BE2C (cell line): ENCODE data around the gene NEIL1.
"Not testable (repeated sequence)": the region's sequence is repeated elsewhere in the genome, so short reads cannot be mapped to it uniquely, and the experiment has no call there.

ENCODE experiments used
- DNase-seq: peaks from one replicate; pipeline ENCODE4 v3.0.0-alpha.2; 2020
- H3K27me3 ChIP-seq: fragments of 250-450 bp; sonication (Bioruptor Pico); 2 replicates; pipeline ENCODE4 v1.5.1; 2020; ENCODE audit warnings: mild to moderate bottlenecking
- H3K36me3 ChIP-seq: fragments of 250-450 bp; sonication (Bioruptor Pico); 2 replicates; pipeline ENCODE4 v1.5.1; 2020; ENCODE audit warnings: mild to moderate bottlenecking
- H3K4me1 ChIP-seq: fragments of 250-450 bp; sonication (Bioruptor Pico); 2 replicates; pipeline ENCODE4 v1.5.1; 2020
- H3K4me3 ChIP-seq: 2 replicates; pipeline ENCODE4 v1.5.1; 2011; ENCODE audit warnings: low read depth, low read length
- H3K9me3 ChIP-seq: fragments of 250-450 bp; sonication (Bioruptor Pico); 2 replicates; pipeline ENCODE4 v1.5.1; 2020
- CTCF ChIP-seq: IDR thresholded peaks from 2 replicates; pipeline ENCODE4 v1.5.1; 2012; ENCODE audit warnings: mild to moderate bottlenecking, low read depth, low read length

NEIL1 gene

GRCh38 chr15:75321711-75322110, 25.1 kb upstream of the NEIL1 start:
- no peak for TF ChIP-seq CTCF
- Histone ChIP-seq H3K27me3 (no peaks in the 10 kb centered on the region), H3K9me3 (no peaks in the 10 kb centered on the region), H3K36me3 (no peaks in the 10 kb centered on the region), H3K4me1 (no peaks in the 10 kb centered on the region), H3K4me3 (no peak overlapping the region)
- no peak for DNase-seq

- H3K4me1 ChIP-seq = no peaks in the 10 kb centered on the region
- H3K4me3 ChIP-seq = no peak overlapping the region
- no peaks in the 10 kb centered on the region for H3K36me3 ChIP-seq
- no peak for DNase-seq
- no peaks in the 10 kb centered on the region for H3K9me3 ChIP-seq
- no peaks in the 10 kb centered on the region for H3K27me3 ChIP-seq
- no peak for TF ChIP-seq CTCF
These were observed 20.9 kb upstream of the NEIL1 start for GRCh38 chr15:75325922-75326321.

- no peaks in the 10 kb centered on the region for H3K4me1 ChIP-seq
- H3K36me3 ChIP-seq = no peaks in the 10 kb centered on the region
- no peaks in the 10 kb centered on the region for H3K27me3 ChIP-seq
- DNase-seq = no peak
- TF ChIP-seq CTCF = no peak
- no peak overlapping the region for H3K4me3 ChIP-seq
- H3K9me3 ChIP-seq = no peaks in the 10 kb centered on the region
These were observed 19.8 kb upstream of the NEIL1 start for GRCh38 chr15:75327005-75327404.

GRCh38 chr15:75327491-75327890, 19.3 kb upstream of the NEIL1 start:
- Histone ChIP-seq H3K4me1 (no peaks in the 10 kb centered on the region), H3K36me3 (no peaks in the 10 kb centered on the region), H3K27me3 (no peaks in the 10 kb centered on the region), H3K9me3 (no peaks in the 10 kb centered on the region), H3K4me3 (no peak overlapping the region)
- DNase-seq = no peak
- no peak for TF ChIP-seq CTCF

- Histone ChIP-seq H3K9me3 (no peaks in the 10 kb centered on the region), H3K4me1 (no peaks in the 10 kb centered on the region), H3K27me3 (no peaks in the 10 kb centered on the region), H3K4me3 (no peak overlapping the region), H3K36me3 (no peaks in the 10 kb centered on the region)
- TF ChIP-seq CTCF = no peak
- DNase-seq = no peak
These were observed 18.1 kb upstream of the NEIL1 start for GRCh38 chr15:75328493-75329314.

GRCh38 chr15:75329571-75329970, 17.3 kb upstream of the NEIL1 start:
- H3K27me3 ChIP-seq = no peaks in the 10 kb centered on the region
- H3K9me3 ChIP-seq = no peaks in the 10 kb centered on the region
- H3K4me3 ChIP-seq = no peak overlapping the region
- H3K4me1 ChIP-seq = no peaks in the 10 kb centered on the region
- DNase-seq = no peak
- TF ChIP-seq CTCF = no peak
- H3K36me3 ChIP-seq = no peaks in the 10 kb centered on the region

GRCh38 chr15:75332093-75332492, 14.7 kb upstream of the NEIL1 start:
- not testable (repeated sequence) for H3K9me3 ChIP-seq, H3K27me3 ChIP-seq, H3K36me3 ChIP-seq, H3K4me1 ChIP-seq, H3K4me3 ChIP-seq, DNase-seq

- not testable (repeated sequence) for H3K9me3 ChIP-seq, DNase-seq, H3K27me3 ChIP-seq, H3K4me1 ChIP-seq, H3K4me3 ChIP-seq, H3K36me3 ChIP-seq
These were observed 13.0 kb upstream of the NEIL1 start for GRCh38 chr15:75333654-75334419.
